ENCODE results near the gene KIF21B.

The KIF21B gene

DNA sequence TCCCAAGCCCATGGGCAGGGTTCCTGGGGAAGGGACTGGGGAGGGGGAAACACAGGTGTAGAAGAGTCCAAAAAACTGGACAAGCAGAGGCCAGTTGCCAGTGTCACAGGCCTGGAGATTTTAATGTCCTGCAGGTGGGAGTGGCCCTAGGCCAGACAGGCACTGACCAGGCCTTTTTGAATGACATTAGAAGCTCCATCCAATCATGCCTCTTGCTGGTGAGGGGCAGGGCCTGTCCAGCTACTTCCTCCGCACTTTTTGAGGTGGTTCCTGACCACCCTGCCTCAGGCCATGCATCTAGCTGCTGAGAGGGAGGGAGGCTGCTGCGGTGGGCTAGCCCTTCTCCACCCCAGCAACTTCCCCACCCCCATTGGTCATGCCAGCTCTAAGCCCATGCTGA lies 15.9 kb upstream of the KIF21B start:
- H3K4me3 ChIP-seq = no peak overlapping the region
- H3K27me3 ChIP-seq = peaks cover 0 to 7% of the 10 kb centered on the region in 2 donors
- TF ChIP-seq, protein P1, sequence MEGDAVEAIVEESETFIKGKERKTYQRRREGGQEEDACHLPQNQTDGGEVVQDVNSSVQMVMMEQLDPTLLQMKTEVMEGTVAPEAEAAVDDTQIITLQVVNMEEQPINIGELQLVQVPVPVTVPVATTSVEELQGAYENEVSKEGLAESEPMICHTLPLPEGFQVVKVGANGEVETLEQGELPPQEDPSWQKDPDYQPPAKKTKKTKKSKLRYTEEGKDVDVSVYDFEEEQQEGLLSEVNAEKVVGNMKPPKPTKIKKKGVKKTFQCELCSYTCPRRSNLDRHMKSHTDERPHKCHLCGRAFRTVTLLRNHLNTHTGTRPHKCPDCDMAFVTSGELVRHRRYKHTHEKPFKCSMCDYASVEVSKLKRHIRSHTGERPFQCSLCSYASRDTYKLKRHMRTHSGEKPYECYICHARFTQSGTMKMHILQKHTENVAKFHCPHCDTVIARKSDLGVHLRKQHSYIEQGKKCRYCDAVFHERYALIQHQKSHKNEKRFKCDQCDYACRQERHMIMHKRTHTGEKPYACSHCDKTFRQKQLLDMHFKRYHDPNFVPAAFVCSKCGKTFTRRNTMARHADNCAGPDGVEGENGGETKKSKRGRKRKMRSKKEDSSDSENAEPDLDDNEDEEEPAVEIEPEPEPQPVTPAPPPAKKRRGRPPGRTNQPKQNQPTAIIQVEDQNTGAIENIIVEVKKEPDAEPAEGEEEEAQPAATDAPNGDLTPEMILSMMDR (IDR thresholded peaks at IDR 0.05) = no peak
- no peak for DNase-seq
- no peaks in the 10 kb centered on the region for H3K36me3 ChIP-seq
- H3K27ac ChIP-seq = no peak overlapping the region
- H3K4me1 ChIP-seq = peaks cover 0 to 6% (median 0%) of the 10 kb centered on the region in 4 donors
- intact Hi-C loops (cut with DNase I; ENCODE audit: low total_unique reads) = loop anchor here (1.0 kb wide), 1 partner anchor 67 kb away; no protein-coding TSS in a partner anchor
- no peaks in the 10 kb centered on the region for H3K9me3 ChIP-seq

DNA sequence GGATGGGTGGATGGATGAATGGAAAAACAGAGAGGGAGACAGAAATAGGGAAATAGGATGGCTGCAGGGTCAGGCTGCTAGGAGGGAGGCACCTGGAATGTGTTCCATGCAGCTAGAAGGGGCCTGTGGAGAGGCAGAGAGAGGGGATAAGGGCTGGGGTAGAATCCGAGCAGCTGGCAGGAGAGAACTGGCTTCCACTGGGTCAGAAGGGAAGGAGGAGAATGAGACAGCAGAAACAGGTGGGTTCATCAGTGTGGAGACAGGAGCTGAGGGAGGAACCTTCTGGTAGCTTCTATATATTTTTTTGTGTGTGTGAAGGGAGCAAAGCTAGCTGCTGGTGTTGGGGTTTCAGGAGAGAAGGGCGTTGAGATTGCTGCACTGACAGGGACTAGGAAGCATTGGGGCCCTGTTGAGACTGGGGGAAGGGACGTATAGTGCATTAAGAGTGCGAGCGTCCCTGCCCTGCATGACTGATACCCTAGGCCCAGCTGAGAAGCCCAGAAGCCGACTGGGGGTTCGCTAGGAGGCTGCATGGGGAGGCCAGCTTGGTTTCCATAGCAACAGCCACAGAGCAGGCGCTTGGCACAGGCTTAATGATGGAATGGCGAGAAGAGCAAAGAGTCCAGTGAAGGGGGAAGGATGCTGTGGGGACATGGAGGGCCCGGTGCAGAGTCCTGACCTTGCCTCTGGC lies 14.8 kb upstream of the KIF21B start:
- H3K4me3 ChIP-seq = no peak overlapping the region
- TF ChIP-seq, protein P1 (IDR thresholded peaks at IDR 0.05) = no peak
- no peak for DNase-seq
- no peaks in the 10 kb centered on the region for H3K36me3 ChIP-seq
- H3K4me1 ChIP-seq = peaks cover 0 to 6% (median 0%) of the 10 kb centered on the region in 4 donors
- intact Hi-C loops (cut with DNase I; ENCODE audit: low total_unique reads) = no loop called here
- H3K9me3 ChIP-seq = no peaks in the 10 kb centered on the region
- peaks cover 0 to 7% of the 10 kb centered on the region in 2 donors for H3K27me3 ChIP-seq
- H3K27ac ChIP-seq = no peak overlapping the region

DNA sequence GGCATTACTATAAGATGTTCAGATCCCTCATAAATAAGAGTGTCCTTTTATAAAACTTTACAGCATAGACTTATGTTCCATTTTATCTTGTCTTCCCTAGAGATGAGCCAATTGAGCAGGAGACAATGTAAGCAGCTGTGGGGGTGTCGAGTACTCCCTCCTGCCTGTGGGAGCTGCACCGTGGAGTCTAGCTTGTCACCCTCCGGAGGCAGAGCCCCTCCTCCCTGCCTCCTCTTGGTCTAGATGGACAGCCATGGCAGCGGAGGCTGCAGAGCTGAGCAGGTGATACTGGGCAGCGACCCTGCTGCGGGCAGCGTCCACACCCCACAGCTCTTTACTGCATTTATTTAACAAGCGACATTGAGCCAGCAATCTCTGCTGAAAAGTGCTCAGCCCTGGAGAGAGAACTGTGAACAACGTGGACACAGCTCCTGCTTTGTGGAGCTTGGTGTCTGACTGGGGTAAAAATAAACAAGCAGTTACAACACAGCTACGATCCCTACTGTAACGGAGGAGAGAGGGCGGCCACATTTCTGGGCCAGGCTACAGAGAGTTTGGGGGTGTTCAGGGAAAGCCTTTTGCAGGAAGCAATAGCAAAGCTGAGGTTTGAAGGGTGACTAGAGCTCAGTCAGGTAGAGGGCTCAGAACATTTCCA lies 12.8 kb upstream of the KIF21B start:
- H3K27ac ChIP-seq = no peak overlapping the region
- intact Hi-C loops (cut with DNase I; ENCODE audit: low total_unique reads) = no loop called here
- TF ChIP-seq, protein P1 (IDR thresholded peaks at IDR 0.05) = no peak
- peaks cover 0 to 7% of the 10 kb centered on the region in 2 donors for H3K27me3 ChIP-seq
- H3K36me3 ChIP-seq = no peaks in the 10 kb centered on the region
- no peak for DNase-seq
- H3K4me3 ChIP-seq = no peak overlapping the region
- no peaks in the 10 kb centered on the region for H3K4me1 ChIP-seq
- H3K9me3 ChIP-seq = no peaks in the 10 kb centered on the region

DNA sequence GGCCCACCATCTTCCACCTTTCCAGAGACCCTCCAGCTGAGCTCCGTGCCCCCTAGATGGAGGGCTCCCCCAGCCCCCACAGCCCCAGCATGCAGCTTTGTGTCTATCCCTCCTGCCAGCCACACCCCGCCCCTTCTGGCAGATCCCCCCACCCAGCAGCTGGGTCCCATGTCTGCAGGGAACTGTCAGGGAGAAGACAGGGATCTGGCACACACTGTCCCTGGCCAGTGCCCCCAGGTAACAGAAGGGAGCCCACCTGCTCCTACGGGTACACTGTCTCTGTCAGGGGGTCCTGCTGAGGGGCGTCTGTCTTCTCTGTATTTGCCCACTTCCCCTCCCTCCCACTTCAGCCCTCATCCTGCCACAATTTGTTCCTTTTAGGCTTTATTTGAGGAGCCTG lies 11.2 kb upstream of the KIF21B start:
- Histone ChIP-seq H3K36me3 (no peaks in the 10 kb centered on the region), H3K27me3 (peaks cover 0 to 7% of the 10 kb centered on the region in 2 donors), H3K9me3 (no peaks in the 10 kb centered on the region), H3K27ac (no peak overlapping the region), H3K4me3 (no peak overlapping the region), H3K4me1 (no peaks in the 10 kb centered on the region)
- intact Hi-C loops (cut with DNase I; ENCODE audit: low total_unique reads) = no loop called here
- no peak for DNase-seq
- TF ChIP-seq, protein P1 (IDR thresholded peaks at IDR 0.05) = no peak

DNA sequence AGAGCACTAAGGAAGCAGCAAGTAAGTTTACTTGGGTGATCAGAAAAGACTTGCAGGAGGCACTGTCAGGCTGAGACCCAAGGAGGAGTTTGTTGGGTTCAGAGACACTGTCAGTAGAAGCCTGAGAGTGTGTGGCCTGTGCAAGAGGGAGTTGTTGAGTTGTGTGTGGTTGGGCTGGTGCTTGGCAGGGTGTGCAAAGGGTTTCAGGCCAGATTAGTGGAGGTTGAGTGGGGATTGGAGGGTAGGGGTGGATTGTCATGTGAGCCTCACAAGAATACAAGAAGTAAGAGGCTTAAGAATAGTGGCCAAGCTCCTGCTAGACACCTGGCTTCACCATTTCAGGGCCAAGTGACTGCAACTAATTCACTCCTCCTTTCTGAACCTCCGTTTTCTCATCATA lies 8.9 kb upstream of the KIF21B start:
- no peak overlapping the region for H3K27ac ChIP-seq
- no peak overlapping the region for H3K4me3 ChIP-seq
- TF ChIP-seq, protein P1 (IDR thresholded peaks at IDR 0.05) = no peak
- H3K27me3 ChIP-seq = peaks cover 0 to 7% of the 10 kb centered on the region in 2 donors
- no peaks in the 10 kb centered on the region for H3K36me3 ChIP-seq
- intact Hi-C loops (cut with DNase I; ENCODE audit: low total_unique reads) = no loop called here
- no peaks in the 10 kb centered on the region for H3K9me3 ChIP-seq
- no peak for DNase-seq
- peaks cover 0 to 13% (median 4%) of the 10 kb centered on the region in 4 donors for H3K4me1 ChIP-seq

Data from tibial artery (tissue), 4 donors.